Astrocyte of the spinal cord (primary cell): ENCODE data around the gene ATN1.

Experiments
- DNase-seq: peaks from one replicate; pipeline ENCODE4 v3.0.0; 2011; ENCODE audit warnings: low read depth, low spot score
- H3K4me3 ChIP-seq: 2 replicates; pipeline ENCODE4 v1.5.1; 2011; ENCODE audit warnings: low read depth, mild to moderate bottlenecking, low read length, moderate library complexity
- in situ Hi-C: cut with HindIII; loops from 2 replicates; pipeline ENCODE4 v1.10.0; 2017; ENCODE audit warnings: low sequenced_read_pairs
- TF ChIP-seq, protein P1 (sequence below): IDR thresholded peaks from 2 replicates; pipeline ENCODE4 v1.5.1; 2012; ENCODE audit warnings: low read depth, mild to moderate bottlenecking, low read length, inconsistent platforms

ATN1 gene

DNA sequence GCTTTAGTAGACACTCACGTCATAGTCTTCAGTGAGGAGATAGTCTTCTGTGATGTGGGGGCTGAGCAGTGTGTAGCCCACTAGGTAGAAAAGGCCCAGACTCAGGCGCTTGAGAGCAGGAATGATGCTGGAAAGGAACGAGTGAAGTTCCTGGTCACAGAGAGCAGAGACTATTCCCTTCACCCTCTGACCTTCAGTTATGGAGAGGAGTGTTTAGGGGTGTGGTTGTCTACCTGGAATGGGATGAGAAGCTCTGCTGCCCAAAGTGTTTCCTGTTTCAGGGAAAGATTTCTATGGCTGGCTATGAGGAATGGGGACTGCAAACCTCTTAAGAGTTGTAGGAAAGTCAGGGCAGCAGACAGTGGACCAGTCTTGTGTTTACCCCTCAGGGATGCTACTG lies 51.7 kb downstream of the ATN1 start:
- in situ Hi-C loops: no loop called here
- TF ChIP-seq, protein P1, sequence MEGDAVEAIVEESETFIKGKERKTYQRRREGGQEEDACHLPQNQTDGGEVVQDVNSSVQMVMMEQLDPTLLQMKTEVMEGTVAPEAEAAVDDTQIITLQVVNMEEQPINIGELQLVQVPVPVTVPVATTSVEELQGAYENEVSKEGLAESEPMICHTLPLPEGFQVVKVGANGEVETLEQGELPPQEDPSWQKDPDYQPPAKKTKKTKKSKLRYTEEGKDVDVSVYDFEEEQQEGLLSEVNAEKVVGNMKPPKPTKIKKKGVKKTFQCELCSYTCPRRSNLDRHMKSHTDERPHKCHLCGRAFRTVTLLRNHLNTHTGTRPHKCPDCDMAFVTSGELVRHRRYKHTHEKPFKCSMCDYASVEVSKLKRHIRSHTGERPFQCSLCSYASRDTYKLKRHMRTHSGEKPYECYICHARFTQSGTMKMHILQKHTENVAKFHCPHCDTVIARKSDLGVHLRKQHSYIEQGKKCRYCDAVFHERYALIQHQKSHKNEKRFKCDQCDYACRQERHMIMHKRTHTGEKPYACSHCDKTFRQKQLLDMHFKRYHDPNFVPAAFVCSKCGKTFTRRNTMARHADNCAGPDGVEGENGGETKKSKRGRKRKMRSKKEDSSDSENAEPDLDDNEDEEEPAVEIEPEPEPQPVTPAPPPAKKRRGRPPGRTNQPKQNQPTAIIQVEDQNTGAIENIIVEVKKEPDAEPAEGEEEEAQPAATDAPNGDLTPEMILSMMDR: no peak
- no peak overlapping the region for H3K4me3 ChIP-seq
- no peak for DNase-seq

DNA sequence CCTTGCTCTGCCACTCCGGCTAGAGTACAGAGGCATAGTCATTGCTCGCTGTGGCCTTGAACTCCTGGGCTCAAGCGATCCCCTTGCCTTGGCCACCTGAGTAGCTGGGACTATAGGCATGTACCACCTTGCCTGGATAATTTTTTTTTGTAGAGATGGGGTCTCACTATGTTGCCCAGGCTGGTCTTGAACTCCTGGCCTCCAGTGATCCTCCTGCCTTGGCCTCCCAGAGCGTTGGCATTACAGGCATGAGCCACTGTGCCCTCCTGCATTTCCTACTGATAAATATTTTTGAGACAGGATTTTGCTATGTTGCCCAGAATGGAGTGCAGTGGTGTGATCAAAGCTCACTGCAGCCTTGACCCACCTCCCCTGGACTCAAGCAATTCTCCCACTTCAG lies 52.3 kb downstream of the ATN1 start:
- H3K4me3 ChIP-seq: no peak overlapping the region
- DNase-seq: no peak
- TF ChIP-seq, protein P1: no peak
- in situ Hi-C loops: no loop called here

DNA sequence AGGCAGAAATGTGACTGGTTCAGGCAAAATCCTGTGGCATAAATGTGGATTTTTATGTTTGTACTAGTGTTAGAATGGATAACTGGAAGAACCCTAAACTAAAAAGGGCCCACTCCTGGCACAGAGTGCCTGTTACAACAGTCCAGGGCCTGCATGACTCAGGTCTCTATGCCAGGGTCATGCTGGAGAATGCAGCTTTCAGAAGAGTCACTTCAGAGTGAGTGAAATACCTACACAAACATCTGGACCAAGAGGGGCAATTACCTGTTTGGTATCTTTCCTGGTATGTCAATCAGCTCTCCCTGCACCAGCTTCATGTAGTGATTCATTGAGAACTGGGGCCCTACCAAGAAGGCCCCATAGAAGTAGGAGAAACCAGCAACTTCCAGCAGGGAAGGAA lies 53.0 kb downstream of the ATN1 start:
- no peak for DNase-seq
- TF ChIP-seq, protein P1: no peak
- in situ Hi-C loops: no loop called here
- no peak overlapping the region for H3K4me3 ChIP-seq

DNA sequence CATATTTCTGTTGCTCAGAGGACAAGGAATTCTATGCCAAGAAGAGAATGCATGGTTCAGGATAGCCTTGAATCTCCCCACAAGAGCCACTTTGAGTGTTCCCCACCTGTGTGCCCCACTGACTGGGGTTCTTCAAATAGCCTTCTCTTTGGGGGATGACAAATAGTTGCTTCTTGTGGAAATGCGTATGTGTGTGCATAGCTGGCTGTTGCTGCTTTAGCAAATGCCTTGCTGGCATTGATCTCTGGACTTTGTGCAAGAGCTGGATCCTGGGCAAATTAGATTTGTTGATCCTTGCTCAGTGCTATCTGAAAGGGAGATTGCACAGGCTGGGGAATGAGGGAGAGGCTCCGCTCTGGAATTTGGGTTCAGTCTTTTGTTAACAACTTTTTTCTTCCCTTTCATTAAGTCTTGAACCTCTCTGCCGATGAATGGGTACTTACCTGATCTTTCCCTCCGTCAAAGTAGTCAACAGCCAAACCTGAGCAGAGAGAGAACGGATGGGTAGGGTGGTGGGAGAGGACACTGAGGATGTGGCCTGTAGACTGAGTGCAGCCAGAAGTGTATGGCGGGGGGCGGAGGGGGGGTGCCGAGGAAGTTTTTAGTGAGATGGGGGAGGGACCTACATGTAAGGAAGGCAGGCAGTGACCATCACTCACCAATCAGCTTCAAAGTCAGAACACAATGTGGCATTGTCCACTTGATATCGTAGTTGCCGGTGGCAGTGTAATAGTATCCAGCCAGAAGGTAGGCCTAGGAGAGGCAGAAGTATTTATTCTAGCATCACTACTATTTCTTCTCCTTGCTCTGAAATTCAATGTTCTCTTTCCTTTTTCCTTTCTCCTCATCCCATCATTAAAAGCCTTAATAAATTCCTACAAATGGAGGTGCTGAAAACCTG lies 53.6 kb downstream of the ATN1 start:
- in situ Hi-C loops: no loop called here
- TF ChIP-seq, protein P1: no peak
- DNase-seq: no peak
- H3K4me3 ChIP-seq: no peak overlapping the region

DNA sequence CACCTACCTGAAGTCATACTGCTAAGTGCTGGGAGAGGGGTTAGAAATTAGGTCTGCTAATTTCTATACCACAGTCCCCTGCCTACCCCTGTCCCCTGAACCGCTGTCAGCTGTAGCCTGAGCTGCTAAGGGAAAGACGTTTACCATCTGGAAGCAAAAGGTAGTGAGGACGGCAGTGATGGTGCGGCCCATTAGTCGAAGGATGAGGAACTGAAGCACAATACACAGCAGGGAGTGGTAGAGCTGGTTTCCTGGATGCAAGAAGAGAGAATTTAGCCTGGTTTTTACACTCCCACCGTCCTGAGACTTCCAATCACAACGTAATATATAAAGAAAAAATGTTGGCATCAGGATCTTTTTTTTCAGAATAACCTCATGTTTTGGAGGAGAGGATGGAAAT lies 54.8 kb downstream of the ATN1 start:
- TF ChIP-seq, protein P1: no peak
- no peak for DNase-seq
- in situ Hi-C loops: no loop called here
- H3K4me3 ChIP-seq: no peak overlapping the region

DNA sequence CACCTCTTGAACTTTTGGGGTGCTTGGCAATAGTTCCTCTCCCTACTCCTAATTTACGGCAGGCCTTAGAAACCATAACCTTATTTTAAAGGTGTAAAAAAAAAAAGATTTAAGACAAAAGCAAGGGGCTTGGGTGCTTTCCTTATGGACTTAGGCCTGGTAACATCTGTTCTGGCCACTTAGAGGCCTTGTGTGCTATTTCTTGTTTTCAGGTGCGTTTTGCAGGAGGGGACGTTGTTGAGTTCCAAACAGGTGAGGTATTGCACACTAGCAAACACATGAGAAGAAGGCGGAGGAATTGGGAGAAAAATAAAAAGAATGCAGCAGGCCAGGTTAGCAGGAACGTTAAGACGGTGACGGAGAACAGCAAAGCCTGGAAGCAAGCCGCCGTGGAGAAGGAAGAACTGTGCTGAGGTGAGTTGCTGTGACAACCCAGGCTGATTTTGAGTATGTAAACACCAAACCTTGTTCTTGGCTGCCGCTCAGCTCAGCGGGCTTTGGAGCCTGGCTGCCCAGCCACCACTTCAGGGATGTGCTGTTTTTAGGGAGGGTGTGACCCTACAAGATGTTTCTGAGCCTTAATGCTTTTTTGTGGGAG lies 60.3 kb downstream of the ATN1 start:
- DNase-seq: no peak
- TF ChIP-seq, protein P1: no peak
- in situ Hi-C loops: no loop called here
- no peak overlapping the region for H3K4me3 ChIP-seq
